GM18520 (cell line): Measurements from ENCODE around the gene ASRGL1.
"Not testable (repeated sequence)": the region's sequence is repeated elsewhere in the genome, so short reads cannot be mapped to it uniquely, and the experiment has no call there.

ENCODE experiments used
- ATAC-seq: cut with Tn5 transposase; IDR thresholded peaks from one replicate; pipeline ENCODE4 v1.9.1; 2021; ENCODE audit not compliant: unreplicated experiment

The ASRGL1 gene

GRCh38 chr11:62352355-62353336 lies 15.4 kb downstream of the ASRGL1 start:
- no peak for ATAC-seq

GRCh38 chr11:62353841-62354240 lies 16.6 kb downstream of the ASRGL1 start:
- no peak for ATAC-seq

- no peak for ATAC-seq
Observed at GRCh38 chr11:62358273-62358672, 21.0 kb downstream of the ASRGL1 start.

GRCh38 chr11:62359475-62359874 lies 22.2 kb downstream of the ASRGL1 start:
- no peak for ATAC-seq

GRCh38 chr11:62360685-62361084 lies 23.4 kb downstream of the ASRGL1 start:
- no peak for ATAC-seq

GRCh38 chr11:62368861-62369477 lies 31.7 kb downstream of the ASRGL1 start:
- not testable (repeated sequence) for ATAC-seq

- ATAC-seq = no peak
Observed at GRCh38 chr11:62370743-62371440, 33.6 kb downstream of the ASRGL1 start.

- no peak for ATAC-seq
Observed at GRCh38 chr11:62372871-62373270, 35.6 kb downstream of the ASRGL1 start.

- ATAC-seq = no peak
Observed at GRCh38 chr11:62373464-62374119, 36.3 kb downstream of the ASRGL1 start.

GRCh38 chr11:62374801-62375200 lies 37.6 kb downstream of the ASRGL1 start:
- ATAC-seq = no peak

GRCh38 chr11:62378459-62379063 lies 41.3 kb downstream of the ASRGL1 start:
- ATAC-seq = not testable (repeated sequence)

GRCh38 chr11:62379586-62379985 lies 42.3 kb downstream of the ASRGL1 start:
- not testable (repeated sequence) for ATAC-seq

GRCh38 chr11:62380821-62381245 lies 43.6 kb downstream of the ASRGL1 start:
- not testable (repeated sequence) for ATAC-seq

- ATAC-seq = no peak
Observed at GRCh38 chr11:62383822-62384221, 46.6 kb downstream of the ASRGL1 start.

GRCh38 chr11:62386083-62386482 lies 48.8 kb downstream of the ASRGL1 start:
- ATAC-seq = not testable (repeated sequence)

- ATAC-seq = no peak
Observed at GRCh38 chr11:62387381-62387780, 50.1 kb downstream of the ASRGL1 start.

GRCh38 chr11:62388999-62389398 lies 51.8 kb downstream of the ASRGL1 start:
- no peak for ATAC-seq

- ATAC-seq = no peak
Observed at GRCh38 chr11:62390237-62390636, 53.0 kb downstream of the ASRGL1 start.

- ATAC-seq = no peak
Observed at GRCh38 chr11:62390722-62391121, 53.5 kb downstream of the ASRGL1 start.

GRCh38 chr11:62391642-62392425 lies 54.6 kb downstream of the ASRGL1 start:
- no peak for ATAC-seq
